Superior temporal gyrus (tissue), 1 donor: Measurements from ENCODE around the gene KRT6B.
"Not testable (repeated sequence)": the region's sequence is repeated elsewhere in the genome, so short reads cannot be mapped to it uniquely, and the experiment has no call there.

Experiments used
- DNase-seq: peaks from one replicate; pipeline ENCODE4 v3.0.0-alpha.2; 2016; ENCODE audit errors: extremely low spot score

Gene KRT6B

DNA sequence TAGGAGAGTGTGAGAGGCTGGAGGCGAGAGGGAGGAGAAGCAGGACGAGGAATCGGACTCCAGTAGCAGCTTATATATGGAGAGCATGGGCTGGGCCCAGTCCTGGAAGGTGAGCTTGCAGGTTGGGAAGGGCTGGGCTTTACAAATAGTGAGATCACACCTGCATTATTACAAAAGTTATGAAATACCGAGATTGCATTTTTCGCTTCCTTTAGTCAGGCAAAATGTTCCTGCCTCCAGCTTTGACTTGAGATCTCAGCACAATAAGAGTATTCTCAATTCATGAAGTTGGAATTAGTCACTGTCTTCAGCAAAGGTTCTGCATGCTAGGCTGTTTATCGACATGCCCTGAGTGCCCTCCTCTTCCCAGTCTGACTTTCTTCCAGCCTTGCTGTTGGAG, at the start of gene KRT6B:
TSS of gene KRT6B (minus strand) at position 46 of the 400 bp plus-strand sequence. CDS start 68 bp downstream, outside the sequence.
- no peak for DNase-seq

DNA sequence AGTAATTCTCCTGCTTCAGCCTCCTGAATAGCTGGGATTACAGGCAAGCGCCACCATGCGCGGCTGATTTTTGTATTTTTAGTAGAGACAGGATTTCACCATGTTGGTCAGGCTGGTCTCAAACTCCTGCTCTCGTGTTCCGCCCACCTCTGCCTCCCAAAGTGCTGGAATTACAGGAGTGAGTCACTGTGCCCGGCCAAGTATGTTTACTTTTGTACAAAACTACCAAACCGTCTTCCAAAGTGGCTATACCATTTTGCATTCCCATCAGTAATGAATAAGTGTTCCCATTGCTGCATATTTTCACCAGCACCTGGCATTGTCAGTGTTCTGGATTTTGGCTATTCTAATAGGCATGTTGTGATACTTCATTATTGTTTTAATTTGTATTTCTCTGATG, 49.5 kb upstream of the KRT6B start:
- no peak for DNase-seq

DNA sequence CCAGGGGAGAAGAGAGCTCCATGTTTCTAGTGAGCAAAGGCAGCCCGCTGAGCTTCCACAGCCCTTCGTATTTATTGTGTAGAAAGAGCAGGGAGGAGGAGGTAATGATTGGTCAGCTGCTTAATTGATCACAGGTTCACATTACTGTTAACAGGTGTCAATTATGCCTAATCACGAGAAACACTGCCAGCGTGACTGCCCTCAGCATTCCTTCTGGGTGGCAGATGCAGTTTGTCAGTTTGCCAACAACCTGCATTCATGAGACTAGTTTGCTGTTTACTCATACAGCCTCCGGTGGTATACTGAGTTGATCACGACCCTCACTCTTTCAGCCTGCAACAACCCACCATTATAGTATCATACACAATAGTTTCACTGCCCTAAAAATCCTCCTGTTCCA, 48.6 kb upstream of the KRT6B start:
- DNase-seq: not testable (repeated sequence)

DNA sequence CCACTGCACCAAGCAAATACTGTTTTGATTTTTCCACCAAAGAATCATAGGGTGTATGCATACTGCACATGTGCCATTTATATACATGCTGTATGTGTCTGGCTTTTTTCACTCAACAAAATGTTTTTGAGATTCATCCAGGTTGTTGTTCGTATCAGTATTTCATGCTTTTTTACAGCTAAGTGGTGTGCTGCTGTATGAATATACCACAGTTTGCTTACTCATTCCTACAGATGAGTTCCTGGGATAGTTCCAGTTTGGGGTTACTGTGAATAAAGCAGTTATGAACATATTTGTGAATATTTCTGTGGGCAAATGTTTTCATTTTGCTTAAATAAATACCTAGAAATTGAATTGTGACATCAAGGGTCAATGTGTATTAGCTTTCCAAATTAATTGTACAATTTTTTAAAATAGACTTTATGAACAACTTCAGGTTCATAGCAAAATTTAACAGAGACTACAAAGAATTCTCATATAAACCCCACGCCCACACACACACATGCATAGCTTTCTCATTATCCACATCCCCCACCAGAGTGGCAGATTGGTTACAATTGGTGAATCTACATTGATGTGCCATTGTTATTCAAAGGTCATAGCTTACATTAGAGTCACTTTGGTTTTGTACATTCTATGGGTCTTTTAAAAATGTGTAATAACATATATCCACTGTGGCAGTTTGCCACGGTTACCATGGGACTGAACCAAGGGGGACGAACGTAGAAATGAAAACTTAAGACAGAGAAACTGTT, 48.0 kb upstream of the KRT6B start:
- no peak for DNase-seq

DNA sequence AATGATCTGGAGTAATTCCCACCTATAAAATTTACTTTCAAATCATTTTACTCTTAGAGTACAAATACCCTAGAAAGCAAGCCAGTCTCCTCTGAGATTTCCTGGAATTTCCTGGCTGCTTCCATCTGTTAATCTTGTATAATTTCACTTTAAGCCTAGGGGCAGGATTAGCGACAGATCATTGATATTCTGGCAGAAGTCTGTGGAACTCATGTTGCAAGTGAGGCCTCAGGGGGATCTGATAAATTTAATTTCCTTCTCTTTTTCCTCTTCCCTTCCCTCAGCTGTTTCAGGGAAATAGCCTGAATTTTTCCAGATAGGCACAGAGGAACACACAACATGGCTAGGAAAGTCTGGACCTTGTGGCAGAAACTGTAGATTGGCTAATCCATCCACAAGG, 47.0 kb upstream of the KRT6B start:
- DNase-seq: no peak

DNA sequence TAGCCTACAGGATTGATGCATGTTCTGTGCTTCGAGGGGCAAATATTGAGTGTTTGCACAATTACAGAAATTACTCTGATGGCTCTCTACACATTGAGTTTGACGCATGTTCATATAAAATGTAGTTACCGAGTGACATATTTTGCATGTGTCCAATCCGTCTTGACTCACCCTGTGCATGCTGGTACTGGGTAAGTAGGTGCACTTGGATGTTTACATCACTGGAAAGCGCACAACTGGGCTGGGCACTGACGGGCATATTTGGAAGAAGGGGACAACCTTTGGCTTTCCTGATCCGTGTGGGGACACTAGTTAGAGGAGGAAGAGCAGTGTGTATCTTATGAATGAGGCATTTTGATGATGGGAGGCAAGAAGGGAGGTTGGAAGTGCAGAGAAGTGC, 46.0 kb upstream of the KRT6B start:
- no peak for DNase-seq

DNA sequence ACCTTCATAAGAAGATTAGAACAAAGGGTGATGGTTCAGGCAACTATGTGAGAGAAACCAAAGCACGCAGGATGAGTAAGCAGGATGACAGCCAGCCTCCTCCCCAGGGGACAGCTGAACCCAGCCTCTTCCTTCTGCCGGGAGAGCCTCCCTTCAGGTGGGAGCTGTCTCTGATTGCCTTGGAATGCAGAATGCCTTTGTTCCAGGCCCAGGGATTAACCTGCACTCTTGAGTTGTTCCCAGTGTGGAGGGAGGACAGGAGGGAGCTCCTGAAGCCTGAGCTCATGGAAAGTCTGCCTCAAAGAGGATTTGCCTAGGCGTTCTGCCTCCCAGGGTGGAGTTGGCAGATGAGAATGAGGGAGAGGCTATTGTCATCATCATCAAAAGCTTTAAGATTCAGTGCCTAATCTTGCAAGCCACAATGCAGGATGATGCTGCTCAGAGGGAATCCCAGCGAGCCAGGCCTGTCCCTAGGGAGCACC, 44.7 kb upstream of the KRT6B start:
- no peak for DNase-seq

DNA sequence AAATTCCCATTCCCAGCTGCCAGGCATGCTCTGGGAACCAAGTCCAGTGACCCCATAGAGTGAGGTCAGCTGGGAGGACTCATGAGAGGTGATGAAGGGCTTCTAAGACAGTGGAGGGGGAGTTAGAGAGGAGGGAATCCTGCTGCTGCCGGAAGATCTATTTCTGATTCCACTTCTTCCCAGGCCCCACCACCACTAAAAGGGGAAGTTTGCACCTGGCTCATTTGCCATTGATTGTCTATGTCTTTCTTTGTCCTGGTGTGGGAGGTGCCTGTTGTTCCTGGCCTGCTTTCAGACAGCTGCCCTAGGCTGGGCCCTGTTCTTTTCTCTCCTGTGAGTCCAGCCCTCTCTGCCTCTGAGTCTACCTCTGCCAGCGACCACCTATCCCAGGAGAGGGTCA, 44.1 kb upstream of the KRT6B start:
- DNase-seq: no peak

DNA sequence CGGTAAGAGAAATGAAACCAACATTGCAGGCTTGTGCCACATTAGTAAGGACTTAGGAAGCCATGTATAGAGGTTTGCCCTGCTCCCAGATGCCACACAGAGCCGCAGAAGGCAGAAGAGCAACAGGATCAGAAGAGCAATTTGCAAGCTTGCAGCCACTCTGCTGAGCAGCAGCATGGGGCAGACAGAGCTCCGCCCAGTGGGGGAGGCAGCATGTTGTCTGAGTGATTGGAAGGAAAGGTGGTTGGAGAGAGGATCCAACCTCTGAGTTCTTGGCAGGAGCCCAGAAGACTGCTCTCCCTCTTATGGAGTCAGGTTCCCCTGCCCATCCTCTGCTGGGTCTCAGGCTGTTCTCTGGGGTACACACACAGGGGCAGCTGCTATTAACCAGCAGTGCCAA, 43.4 kb upstream of the KRT6B start:
- DNase-seq: no peak

DNA sequence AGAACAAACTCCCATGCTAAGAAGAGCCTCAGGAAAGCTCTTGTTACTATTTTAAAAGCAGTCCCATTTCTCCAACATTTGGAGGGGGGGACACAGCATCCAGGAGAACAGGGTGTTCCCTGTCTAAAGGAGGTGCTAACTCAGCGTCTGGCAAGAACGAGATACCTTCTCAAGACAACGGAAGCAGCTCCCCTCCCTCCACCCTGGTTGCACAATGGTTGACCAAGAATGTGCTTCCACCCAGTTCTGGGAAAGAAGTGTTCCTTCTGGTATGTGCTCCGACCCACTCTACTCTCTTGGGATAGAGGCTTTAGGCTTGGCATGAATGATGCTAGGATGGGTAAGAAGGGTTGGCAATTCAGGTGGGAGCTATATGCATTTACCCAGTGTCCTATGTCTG, 42.6 kb upstream of the KRT6B start:
- peak; percentile 52 for DNase-seq

DNA sequence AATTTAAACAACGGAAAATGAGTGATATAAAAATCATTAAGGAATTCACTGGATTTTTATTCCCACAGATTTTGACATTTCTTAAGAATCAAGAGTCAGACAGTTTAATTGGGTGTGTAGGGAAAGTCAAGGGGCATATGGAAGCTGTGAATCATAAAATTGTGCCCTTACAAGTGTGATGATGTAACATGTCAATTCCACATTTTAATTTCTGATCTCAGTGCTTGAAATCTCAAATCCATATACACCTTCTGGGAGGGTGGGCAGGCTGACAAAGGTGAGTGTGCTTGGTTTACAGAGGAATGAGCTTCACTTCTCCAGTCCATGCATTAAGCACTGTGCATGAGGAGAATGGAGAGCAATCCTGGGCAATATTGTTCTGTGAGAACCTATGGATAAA, 42.2 kb upstream of the KRT6B start:
- no peak for DNase-seq

DNA sequence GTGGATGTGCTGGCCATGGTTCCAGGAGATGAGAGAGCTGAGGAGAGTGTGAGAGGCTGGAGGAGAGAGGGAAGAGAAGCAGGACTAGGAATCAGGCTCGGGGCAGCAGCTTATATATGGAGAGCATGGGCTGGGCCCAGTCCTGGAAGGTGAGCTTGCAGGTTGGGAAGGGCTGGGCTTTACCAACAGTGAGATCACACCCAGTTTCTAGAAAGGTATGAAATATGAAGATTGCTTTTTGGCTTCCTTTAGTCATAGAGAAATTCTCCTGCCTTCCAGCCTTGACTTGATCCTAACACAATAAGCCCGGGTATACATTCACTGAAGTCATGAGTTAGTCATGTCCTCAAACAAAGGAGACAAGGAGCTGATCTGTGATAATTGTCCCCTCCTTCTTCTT, 41.2 kb upstream of the KRT6B start, which contains the start of gene KRT6A:
TSS of gene KRT6A (minus strand) at position 86 of the 400 bp plus-strand sequence. CDS start at position 17, 69 bp downstream.
- no peak for DNase-seq

DNA sequence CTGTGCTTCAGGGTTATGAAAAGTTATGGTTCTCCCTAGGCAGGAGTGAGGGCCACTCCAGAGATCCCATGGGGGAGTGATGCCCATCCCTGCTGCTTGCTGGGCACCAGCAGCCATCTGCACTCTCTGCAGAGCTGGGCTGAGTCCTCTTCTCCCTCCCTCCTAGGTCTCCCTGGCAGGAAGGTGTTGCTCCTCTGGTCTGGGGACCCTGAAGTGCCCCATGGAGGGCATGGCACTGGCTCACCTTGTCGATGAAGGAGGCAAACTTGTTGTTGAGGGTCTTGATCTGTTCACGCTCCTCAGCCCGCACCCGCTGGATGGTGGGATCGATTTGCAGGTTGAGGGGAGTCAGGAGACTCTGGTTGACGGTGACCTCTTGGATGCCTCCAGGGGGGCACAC, 40.5 kb upstream of the KRT6B start:
- DNase-seq: not testable (repeated sequence)

DNA sequence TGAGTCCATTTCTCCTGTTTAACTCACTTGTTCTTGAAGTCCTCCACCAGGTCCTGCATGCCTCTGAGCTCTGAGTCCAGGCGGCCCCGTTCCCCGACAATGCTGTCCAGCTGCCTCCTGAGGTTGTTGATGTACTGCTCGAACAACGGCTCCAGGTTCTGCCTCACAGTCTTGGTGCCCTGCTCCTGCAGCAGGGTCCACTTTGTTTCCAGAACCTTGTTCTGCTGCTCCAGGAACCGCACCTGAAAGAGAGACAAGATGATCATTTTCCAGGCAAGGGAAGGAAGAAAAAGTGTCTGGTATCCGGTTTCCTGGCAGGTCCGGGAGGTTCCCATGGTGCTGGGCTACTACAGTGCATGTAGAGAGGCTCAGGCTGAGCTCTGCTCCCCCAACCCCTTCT, 39.5 kb upstream of the KRT6B start:
- not testable (repeated sequence) for DNase-seq

DNA sequence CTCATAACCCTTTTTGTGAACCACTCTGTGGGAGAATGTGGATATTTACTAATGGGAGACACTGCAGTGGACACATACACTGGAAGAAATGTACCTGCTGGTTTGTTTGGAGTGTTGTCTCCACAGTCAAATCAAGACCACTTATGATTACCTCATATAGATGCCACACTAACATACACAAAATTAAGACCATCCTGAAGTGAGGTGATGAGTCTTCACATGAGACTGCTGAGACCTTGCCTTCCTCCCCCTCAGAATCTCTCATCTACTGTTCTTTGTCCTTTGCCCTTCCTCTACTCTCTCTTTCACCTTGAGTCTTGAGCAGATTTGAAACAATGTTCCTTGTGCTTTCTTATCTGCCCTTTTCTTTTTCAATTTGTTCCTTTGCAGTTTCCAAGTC, 36.8 kb upstream of the KRT6B start:
- DNase-seq: no peak

DNA sequence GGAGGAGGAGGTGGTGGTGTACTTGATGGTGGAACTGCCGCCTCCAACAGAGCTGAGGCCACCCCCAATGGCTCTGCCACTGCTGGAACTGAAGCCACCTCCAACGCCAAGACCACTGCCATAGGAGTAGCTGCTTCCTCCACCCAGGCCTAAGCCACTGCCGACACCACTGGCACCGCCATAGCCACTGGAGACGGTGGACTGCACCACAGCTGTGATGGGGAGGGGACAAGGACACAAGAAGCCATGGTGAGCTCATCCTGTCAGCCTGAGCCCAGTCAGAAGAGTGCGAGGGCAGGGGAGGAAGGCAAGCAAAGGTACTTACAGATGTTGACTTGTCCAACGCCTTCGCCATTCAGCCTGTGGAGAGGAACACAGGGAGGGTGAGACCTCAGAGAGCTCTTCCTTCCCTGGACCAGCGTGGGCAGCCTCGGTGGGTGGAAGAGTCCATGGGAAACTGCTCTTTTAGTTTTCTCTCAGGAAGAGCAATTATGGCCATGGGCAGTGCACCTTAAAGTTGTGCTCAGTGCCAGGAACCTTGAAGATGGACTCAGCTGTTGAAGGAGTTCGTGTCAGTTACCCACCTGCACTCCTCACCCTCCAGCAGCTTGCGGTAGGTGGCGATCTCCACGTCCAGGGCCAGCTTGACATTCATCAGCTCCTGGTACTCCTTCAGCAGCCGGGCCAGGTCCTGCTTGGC, 35.9 kb upstream of the KRT6B start:
- not testable (repeated sequence) for DNase-seq

DNA sequence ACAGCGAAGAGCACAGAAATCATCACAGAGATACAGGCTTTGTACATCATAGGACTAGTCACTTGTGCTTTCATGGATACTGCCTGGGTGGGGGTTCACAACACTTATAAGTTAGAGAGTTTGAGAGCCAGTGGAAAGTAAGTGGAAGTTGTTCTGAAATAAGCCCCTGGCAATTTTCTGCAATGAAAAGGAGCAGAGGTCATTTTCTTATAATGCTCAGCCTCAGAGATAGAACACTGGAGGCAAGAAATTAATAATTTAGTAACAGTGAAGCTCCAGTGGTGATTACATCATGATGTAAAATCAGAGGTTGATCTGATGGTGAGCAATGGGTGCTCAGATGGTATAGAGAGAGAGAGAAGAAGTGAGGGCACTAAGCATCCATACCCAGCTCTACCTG, 35.3 kb upstream of the KRT6B start:
- no peak for DNase-seq

DNA sequence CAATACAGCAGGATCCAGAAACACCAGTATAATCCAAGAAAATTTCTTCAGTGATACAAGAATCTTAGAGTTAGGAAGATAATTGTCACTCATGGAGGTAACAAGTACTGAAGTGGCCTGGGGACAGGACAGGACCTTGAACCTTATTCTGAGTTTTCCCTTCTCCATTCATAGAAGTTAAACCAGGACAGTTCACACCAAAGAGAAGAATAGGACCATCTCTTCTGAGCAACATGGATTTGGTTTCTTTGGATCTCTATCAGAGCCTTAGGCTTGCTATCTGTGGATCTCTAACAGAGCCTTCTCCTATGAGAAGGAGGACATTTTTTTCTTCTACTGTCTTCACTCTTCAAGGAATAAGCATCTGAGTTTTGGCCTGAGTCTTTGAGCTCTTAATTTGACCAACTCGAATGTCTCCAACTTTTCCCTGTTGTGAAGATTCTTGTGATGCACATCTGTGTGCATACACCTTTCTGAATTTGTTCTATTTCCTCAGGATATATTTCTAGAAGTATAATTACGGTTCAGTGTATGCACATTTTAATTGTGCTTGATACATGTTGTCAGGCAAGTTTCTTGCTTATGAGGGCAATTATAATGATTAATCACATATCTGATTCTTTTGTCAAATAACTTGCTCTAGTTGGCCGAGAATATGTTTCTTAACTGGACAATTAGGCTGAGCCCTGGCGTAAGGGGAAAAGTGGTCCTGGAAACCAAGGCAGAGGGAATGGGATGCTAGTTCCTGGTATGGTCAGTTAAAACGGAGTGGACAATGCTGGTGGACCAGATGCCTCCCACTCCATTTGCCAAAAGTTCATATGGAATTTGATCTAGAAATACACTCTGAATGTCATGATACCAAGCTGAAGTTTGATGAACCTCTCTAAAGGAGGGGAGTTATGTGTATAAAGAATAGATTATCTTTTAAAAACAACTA, 34.5 kb upstream of the KRT6B start:
- no peak for DNase-seq

DNA sequence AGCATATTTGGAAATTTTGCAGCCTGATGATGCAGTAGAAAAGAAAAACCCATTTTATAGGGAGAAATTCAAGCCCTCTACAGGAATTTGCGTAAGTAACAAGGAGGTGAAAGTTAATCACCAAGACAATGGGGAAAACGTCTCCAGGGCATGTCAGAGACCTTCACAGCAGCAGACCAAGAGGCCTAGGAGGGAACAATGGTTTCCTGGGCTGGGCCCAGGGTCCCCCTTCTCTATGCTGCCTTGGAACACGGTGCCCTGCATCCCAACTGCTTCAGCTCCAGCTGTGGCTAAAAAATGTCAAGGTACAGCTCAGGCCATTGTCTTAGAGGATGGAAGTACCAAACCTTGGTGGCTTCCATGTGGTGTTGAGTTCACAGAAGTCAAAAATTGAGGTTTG, 28.1 kb upstream of the KRT6B start:
- DNase-seq: no peak

DNA sequence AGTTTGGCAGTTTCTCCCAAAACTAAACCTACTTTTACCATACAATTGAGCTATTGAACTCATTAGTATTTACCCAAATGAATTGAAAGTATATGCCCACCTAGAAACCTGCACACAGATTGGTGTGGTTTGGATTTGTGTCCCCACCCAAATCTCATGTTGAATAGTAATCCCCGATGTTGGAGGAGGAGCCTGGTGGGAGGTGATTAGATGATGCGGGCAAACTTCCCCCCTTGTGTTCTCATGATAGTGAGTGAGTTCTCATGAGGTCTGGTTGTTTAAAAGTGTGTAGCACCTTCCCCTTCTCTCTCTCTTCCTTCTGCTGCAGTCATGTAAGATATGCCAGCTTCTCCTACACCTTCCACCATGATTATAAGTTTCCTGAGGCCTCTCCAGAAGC, 25.7 kb upstream of the KRT6B start:
- no peak for DNase-seq

DNA sequence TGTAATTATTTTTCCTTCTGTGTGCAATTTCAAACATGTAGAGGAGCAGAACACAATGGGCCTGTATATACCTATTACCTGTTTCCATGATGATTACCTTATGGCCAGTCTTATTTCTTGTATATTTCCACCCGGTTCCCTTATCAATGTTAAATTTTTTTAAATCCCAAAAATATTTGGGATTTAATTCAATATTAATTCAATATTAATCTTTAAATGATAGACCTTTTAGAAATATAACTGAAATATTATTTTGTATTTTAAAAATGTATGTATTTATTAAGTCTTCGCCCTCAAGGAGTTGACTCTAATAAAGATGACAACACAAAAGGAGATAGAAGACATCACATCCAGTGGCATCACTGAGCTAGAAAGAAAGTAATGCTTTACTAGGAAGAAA, 22.3 kb upstream of the KRT6B start:
- DNase-seq: no peak

DNA sequence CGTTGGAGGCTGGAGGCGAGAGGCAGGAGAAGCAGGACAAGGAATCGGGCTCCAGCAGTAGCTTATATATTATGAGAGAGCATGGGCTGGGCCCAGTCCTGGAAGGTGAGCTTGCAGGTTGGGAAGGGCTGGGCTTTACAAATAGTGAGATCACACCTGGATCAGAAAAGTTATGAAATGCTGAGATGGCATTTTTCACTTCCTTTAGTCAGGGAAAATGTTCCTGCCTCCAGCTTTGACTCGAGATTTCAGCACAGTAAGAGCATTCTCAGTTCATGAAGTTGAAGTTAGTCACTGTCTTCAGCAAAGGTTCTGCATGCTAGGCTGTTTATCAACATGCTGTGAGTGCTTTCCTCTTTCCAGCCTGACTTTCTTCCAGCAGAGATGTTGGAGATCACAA, 21.8 kb upstream of the KRT6B start, which contains the start of gene KRT6C:
TSS of gene KRT6C (minus strand) at position 38 of the 400 bp plus-strand sequence. CDS start 68 bp downstream, outside the sequence.
- DNase-seq: no peak
